Right lobe of liver (tissue), 4 donors: ENCODE results near the gene LRRC3.

ENCODE experiments used
- POLR2A ChIP-seq: fragments of 450-650 bp; IDR thresholded peaks from one replicate; pipeline ENCODE4 v1.6.1; 2017; ENCODE audit warnings: antibody characterized with exemption, mild to moderate bottlenecking
- TF ChIP-seq, protein P1 (sequence below), 4 donors: fragments of 200-600 bp in 3 of 4; fragments of 450-650 bp in 1 of 4; IDR thresholded peaks; one replicate each; pipeline versions ENCODE4 v1.5.1 to v1.8.0; 2016 to 2022; ENCODE audit warnings: antibody characterized with exemption in 4 of 4, mild to moderate bottlenecking in 2 of 4
- donor health status: DM: no; HTN: no; CAD: no.
- donor health status: DM: no; HTN: no; CAD: no.
- donor health status: DM: no; HTN: yes; CAD: no.

DNA sequence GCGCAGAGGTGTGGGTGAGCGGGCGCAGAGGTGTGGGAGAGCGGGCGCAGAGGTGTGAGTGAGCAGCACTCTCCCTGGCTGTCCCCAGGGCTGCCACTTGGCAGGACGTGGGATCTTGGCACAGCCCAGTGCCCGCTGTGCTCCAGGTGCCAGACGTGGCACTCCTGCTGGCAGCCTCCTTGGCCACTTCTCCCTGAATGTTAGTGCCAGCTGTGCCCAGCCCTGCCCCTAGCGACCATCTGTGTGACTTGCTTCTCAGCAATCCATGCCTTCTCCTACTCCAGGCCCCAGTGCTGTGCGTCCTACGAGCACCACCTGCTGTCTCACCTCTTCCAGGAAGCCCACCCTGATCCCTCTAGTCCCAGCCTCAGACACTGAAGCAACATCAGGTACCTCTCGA, 54.2 kb downstream of the LRRC3 start:
- TF ChIP-seq POLR2A, result no peak
- TF ChIP-seq, protein P1, sequence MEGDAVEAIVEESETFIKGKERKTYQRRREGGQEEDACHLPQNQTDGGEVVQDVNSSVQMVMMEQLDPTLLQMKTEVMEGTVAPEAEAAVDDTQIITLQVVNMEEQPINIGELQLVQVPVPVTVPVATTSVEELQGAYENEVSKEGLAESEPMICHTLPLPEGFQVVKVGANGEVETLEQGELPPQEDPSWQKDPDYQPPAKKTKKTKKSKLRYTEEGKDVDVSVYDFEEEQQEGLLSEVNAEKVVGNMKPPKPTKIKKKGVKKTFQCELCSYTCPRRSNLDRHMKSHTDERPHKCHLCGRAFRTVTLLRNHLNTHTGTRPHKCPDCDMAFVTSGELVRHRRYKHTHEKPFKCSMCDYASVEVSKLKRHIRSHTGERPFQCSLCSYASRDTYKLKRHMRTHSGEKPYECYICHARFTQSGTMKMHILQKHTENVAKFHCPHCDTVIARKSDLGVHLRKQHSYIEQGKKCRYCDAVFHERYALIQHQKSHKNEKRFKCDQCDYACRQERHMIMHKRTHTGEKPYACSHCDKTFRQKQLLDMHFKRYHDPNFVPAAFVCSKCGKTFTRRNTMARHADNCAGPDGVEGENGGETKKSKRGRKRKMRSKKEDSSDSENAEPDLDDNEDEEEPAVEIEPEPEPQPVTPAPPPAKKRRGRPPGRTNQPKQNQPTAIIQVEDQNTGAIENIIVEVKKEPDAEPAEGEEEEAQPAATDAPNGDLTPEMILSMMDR (IDR thresholded peaks at IDR 0.05), result peak; percentile 40 to 66 (median 57)
